Myocyte (in vitro differentiated cells): ENCODE data around the gene KCNMB1. TPM values are rescaled to one million over a fixed set of nuclear protein-coding genes. Genes with fewer than 3 reads are reported as not detected.

Experiments used
- DNase-seq: peaks from one replicate; pipeline ENCODE4 v3.0.0-alpha.2; 2012; ENCODE audit warnings: low read depth
- total RNA-seq: library from RNA; depleted of rRNA; stranded (reverse); fragments of >200 nt; gene quantifications from 2 replicates; pipeline ENCODE4 v1.2.3, GENCODE V29; 2014

The KCNMB1 gene
- total RNA-seq, 1 donor from 2014 or later, result not detected

DNA sequence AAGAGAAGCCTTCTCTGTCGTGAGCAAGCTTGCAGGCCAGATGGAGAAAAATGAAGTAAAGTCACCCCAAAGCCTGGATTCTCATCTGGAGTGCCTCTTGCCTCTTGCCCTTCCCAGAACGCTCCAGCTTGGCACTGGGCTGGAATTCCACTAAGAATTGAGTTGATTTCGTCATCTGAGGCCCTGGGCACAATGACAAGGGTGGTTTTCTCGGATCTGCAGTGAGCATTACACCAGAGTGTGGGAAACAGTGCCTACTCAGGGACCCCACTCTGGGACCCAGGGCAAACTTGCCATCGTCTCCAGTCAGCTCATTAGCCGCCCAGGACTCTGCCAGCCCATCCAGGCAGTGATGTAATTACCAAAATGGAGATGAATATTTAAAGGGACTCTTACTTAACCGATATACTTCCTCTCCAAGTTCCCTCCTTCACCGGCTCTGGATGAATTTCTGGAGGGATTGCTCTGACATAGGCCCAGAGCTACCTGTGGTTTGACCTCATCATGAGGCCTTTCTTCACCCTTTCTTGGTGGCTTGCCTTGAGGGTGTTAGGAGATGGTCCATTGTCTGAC is 46.9 kb downstream of the KCNMB1 start:
- DNase-seq, result no peak

- DNase-seq, result no peak
Measured at GRCh38 chr5:170341545-170341944, 47.6 kb downstream of the KCNMB1 start.

- no peak for DNase-seq
Measured at GRCh38 chr5:170339780-170340167, 49.4 kb downstream of the KCNMB1 start.

GRCh38 chr5:170338933-170339779 is 50.0 kb downstream of the KCNMB1 start:
- DNase-seq, result no peak

DNA sequence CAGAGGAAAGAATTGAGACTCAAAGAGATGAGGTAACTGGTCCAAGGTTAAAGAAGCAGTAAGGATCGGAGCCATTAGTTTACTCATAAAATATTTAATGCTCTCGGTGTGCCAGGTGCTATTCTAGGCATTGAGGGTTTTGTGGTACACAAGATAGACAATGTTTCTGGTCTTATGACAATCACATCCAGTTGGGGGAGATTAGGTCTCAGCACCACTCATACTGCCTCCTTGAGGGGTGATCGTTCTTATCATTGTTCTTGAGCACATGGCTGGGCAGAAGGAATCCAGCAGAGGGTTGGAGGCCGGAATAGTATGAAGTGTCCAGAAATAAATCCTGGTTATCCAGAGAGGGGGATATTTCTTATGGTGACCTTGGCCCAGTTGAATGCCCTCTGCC is 50.9 kb downstream of the KCNMB1 start:
- no peak for DNase-seq

- no peak for DNase-seq
Measured at GRCh38 chr5:170337045-170337733, 52.0 kb downstream of the KCNMB1 start.

DNA sequence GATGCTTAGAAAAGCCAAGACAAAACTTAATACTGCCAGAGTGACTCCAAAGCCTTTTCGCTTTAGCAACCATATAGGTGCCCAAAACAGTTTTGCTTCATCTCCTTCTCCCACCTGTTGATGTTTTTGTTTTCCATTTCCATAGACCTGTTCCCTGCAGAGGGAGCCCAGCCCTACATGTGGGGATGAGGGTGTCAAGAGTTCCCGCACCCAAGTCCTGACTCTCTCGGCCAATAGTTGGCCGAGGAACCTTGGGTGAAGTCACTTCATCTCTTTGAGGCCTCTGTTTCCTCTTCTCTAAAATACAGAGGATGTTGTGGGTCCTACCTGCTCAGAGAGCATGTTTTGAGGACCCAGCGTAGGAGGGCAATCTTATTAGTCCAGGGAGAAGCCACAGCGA is 53.1 kb downstream of the KCNMB1 start:
- DNase-seq, result no peak

- no peak for DNase-seq
Measured at GRCh38 chr5:170334626-170335025, 54.5 kb downstream of the KCNMB1 start.

- DNase-seq, result no peak
Measured at GRCh38 chr5:170333161-170333910, 55.8 kb downstream of the KCNMB1 start.

DNA sequence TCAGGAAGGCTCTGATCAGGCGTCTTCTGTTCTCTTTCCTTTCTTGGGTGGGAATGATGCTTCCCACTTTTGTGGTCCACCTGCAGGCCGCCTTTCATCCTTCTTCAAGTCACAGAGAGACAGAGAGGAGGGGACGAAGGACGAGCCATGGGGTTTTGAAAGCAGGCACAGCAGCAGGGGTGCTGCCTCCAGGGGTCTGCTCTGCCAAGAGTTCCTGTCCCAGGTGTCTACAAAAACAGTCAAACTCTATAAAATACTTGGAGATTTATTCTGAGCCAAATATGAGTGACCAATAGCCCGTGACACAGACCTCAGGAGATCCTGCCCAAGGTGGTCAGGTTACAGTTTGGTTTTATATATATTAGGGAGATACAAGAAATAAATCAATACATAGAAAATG is 57.1 kb downstream of the KCNMB1 start:
- DNase-seq, result no peak

DNA sequence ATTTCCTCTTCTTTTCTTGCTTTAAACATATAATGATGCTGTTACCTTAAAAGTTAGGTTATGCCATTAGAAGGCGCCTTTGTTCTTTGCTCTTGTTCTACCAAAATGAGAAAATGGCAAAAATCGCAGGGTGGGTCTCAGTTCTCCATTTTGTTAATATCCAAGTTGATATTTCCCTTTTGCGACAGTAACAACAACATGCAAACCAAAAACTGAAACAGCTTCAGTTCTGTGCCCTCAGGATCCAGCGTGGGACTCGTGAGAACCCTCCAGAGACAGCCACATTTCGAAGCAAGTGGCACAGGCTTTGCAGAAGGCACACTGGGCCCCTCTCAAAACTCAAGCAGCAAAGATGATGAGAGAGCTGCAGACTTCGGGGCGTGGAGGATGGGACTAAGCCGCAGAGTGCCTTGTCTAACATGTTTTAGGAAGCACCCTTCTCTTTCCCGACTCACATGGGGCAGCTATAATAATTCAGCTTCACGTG is 58.6 kb downstream of the KCNMB1 start:
- DNase-seq, result no peak

DNA sequence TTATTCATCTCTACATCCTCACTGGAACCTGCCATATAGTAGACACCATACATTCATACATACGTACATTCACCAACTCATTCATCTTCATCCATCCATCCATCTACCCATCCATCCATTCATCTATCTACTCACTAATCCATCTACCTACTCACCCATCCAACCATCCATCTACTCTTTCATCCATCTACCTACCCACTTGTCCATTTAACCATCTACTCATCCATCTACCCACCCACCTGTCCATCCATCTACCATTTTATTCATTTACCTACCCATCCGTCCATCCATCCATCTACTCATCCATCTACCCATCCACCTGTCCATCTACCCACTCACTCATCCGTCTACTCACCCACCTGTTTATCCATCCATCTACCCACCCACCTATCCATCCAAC is 59.6 kb downstream of the KCNMB1 start:
- DNase-seq, result no peak

GRCh38 chr5:170327829-170328228 is 61.3 kb downstream of the KCNMB1 start:
- DNase-seq, result no peak

DNA sequence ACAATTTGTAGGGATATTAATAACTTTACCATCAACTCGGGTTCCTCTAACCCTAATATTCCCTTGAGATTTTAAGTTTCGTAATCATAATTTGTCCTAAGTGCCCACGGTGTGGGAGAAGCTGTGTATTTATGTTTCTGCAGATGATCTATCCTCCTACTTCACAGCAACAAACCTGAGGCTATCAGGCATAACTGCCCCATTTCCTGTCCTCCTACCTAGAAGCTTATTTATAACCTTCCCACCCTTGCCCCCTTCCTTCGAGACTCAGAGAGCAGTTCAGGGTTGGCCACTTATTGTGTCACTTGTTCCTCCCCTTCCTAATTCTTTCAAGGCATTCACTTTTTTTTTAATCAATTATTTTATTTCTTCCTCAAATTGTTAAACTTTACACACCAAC is 62.0 kb downstream of the KCNMB1 start:
- DNase-seq, result no peak

Other genes starting within 250 kb of the KCNMB1 start
- gene C5orf58, start 156.4 kb downstream of the KCNMB1 start, total RNA-seq, result not detected in 2 replicates
- 0.11 TPM in 1 of 2 replicates, not detected in the other for gene LCP2, start 91.6 kb downstream of the KCNMB1 start, total RNA-seq
- 0.10 TPM in 1 of 2 replicates, not detected in the other for gene KCNIP1, start 114.7 kb upstream of the KCNMB1 start, total RNA-seq